Measurements from ENCODE around the gene FRG2.
"Not testable (repeated sequence)": the region's sequence is repeated elsewhere in the genome, so short reads cannot be mapped to it uniquely, and the experiment has no call there.

DNA sequence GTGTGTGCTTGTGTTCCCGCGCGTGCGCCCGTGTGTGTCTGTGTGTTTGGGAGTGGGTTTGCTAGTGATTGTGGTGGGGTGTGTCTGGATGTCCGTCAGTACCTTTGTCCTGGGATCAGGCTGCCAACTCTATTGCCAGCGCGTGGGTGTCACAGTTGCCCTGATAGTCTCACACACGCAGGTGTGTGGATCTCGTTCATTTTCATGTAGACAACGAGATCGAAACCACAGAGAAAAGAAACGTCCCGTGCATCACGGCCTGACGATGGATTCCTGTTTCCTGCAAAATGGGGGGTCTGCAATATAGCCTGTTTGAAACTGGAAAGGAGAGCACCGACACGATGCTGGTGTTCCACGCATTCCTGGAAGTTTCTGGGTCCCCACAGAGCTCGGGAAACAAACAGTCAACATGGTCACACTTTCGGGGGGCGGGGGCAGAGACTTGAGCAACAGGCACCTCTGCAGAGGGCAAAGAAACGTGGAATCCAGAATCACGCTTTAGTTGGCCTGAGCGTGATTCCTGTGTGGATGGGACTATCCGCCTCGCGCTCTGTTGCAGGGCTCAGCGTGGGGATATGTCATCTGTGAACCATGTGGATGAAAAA is 7.1 kb downstream of the FRG2 start:
- TF ChIP-seq, protein P1, sequence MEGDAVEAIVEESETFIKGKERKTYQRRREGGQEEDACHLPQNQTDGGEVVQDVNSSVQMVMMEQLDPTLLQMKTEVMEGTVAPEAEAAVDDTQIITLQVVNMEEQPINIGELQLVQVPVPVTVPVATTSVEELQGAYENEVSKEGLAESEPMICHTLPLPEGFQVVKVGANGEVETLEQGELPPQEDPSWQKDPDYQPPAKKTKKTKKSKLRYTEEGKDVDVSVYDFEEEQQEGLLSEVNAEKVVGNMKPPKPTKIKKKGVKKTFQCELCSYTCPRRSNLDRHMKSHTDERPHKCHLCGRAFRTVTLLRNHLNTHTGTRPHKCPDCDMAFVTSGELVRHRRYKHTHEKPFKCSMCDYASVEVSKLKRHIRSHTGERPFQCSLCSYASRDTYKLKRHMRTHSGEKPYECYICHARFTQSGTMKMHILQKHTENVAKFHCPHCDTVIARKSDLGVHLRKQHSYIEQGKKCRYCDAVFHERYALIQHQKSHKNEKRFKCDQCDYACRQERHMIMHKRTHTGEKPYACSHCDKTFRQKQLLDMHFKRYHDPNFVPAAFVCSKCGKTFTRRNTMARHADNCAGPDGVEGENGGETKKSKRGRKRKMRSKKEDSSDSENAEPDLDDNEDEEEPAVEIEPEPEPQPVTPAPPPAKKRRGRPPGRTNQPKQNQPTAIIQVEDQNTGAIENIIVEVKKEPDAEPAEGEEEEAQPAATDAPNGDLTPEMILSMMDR (IDR thresholded peaks at IDR 0.05) = not testable (repeated sequence)
- TF ChIP-seq POLR2A (IDR thresholded peaks at IDR 0.05) = not testable (repeated sequence)
